Hematopoietic multipotent progenitor cell treated with erythropoietin and hydrocortisone succinate and interleukin-3 and kit ligand, for 15 days (in vitro differentiated cells): ENCODE data around the gene MAPK9.

Source experiments
- DNase-seq: peaks from one replicate; pipeline ENCODE4 v3.0.0-alpha.2; 2015; ENCODE audit warnings: low spot score

MAPK9 gene

DNA sequence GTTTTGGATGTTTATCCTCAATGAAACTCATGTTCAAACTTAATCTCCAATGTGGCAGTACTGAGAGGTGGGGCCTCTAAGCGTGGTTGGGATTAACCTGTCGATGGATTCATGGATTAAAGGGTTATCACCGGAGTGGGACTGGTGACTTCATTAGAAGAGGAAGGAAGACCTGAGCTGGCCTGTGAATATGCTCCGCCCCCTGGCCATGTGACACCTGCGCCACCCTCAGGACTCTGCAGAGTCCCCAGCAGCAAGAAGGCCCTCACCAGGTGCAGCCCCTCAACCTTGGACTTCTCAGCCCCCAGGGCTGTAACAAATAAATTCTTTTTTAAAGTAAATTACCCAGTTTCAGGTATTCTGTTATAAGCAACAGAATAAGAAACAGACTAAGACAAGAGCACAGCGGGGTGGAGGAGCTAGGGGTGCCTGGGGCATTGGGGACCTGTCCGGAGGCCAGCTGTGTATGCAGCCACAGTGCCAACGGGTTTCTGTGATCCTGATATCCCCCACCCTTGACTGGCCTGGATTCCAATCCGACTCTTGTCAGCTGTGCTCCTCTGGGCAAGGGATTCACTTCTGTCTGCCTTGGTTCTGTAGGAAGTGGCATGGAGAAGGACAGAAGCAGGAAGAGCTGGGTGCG, 3.2 kb upstream of the MAPK9 start:
- DNase-seq = no peak

DNA sequence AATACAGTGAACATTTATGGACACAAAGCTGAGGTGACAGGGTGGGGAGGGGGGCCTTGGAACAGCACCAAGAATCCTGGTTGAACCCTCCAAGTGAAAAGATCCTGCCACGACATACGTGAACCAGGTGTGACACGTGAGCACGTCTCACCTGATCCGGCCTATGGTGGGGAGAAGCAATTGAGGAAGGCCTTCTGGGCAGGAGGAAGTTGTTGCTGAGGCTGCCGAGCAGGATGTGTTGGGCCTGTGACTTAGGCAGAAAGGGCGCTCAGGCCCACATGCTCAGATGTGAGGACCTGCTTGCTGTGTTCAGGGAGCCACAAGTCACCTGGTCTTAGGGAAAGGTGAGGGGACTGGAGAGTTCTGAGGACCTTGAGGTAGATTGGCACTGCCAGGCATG, 2.5 kb upstream of the MAPK9 start:
- no peak for DNase-seq

- no peak for DNase-seq
Measured at GRCh38 chr5:180291234-180291940, 496 bp downstream of the MAPK9 start.

DNA sequence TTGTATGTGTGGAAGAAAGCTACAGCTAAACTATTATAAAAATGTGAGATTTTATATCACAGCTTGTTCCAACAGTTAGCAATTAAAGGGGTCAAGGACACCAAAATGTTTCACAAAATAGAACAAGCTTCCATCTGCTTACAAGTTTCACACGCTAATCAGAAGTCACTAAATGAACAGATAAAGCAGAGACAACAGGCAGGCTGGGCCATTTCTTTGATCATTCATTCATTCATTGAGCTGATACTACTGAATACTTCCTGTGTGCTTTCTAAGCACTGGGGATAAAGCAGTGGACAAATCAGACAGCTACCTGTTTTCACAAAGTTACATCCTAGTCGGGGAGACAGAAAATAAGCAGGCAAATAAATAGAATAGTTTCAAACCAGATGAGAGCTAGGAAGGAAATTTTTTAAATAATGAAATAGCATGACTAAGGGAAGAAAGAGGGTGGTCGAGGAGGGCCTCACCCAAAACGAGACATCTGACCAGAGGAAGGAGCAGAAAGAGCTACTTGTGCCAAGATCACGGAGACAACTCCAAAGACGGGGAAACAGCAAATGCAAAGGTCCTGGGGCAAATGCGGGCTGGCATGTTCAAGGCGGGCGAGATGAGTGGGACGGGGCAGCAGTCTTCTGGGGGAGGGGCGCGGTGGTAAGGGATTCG, 1.2 kb downstream of the MAPK9 start:
- no peak for DNase-seq

GRCh38 chr5:180289966-180290365, 1.9 kb downstream of the MAPK9 start:
- DNase-seq = no peak

GRCh38 chr5:180289433-180289832, 2.5 kb downstream of the MAPK9 start:
- DNase-seq = no peak

GRCh38 chr5:180287868-180288267, 4.0 kb downstream of the MAPK9 start:
- no peak for DNase-seq

- DNase-seq = no peak
Measured at GRCh38 chr5:180287404-180287803, 4.5 kb downstream of the MAPK9 start.

GRCh38 chr5:180284149-180284548, 7.7 kb downstream of the MAPK9 start:
- no peak for DNase-seq

DNA sequence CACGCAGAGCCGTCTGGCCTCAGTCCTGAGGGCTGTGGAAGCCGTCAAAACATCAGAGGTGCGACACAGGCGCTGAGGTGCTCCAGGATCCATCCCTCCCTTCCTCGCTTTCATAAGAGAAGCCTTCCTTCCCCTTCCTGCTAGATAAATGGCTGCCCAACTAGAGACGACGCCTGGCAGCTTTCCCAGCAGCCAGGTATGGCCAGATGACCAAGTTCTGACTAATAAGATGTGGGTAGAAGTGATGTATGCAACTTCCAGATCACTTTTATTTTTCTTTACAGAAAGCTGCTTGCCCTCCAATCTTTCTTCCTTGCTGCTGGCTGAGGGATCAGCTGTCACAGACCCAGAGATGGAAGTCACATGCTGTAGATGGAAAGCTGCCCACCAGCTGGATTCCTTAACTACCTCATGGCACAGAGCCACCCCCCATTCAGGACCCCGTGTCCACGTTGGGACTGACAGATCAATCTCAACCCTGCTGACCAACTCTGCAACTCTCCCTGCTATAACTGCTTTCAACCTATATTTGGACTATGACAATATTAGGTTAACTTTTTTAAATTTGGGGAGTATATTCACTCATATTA, 8.8 kb downstream of the MAPK9 start:
- no peak for DNase-seq

DNA sequence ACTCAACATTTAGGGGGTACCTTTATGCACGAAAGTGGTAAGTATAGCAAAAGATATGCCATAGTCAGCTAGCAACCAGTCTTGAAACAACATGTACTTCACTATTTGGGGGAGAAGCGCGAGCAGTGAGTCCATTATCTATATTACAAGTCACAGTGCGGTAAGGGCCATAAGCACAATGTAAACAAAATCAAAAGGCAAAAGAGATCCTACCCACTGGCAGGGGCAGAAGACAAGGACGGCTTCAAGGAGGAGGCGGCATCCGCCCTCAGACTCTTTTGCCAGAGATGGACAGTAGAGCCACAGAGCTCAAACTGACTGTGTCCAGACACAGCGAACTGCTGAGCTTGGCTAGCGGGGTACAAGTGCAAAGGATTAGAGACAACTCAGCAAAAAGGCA, 9.6 kb downstream of the MAPK9 start:
- DNase-seq = no peak

DNA sequence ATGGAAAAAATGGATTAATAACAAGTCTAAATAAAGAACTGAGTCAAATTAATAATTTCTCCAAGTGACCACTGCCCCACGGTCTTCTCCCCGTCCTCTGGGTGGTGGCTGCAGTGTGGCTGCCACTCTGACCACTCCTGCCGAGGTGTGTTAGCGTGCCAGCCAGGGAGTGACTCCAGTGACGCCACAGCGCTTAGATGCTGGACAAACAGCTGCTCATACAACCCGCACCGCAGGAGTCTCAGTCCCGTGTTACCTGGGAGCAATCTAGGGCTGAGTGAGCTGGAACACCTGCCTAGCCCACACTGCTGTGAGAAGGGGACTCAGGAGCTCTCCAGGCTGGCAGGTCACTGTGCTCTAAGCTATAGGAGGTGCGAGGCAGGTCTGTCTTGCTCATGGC, 10.2 kb downstream of the MAPK9 start:
- no peak for DNase-seq

DNA sequence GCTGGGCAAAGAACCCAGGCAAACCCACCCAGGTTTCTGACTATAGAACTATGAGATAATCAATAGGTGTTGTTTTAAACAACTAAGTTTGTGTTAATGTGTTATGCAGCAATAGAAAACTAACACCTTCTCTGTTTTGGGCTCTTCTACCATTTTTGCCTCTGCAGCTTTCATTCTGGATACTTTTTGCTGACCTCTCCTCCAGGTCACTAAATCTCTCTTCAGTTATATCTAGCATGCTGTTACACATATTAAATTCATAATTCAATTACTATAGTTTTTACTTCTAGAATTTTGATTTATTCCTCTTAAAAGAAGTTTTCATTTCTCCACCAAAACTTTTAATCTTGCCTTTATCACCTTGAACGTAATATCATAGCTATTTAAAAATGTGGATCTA, 17.2 kb downstream of the MAPK9 start:
- DNase-seq = no peak

- DNase-seq = no peak
Measured at GRCh38 chr5:180271221-180271620, 20.7 kb downstream of the MAPK9 start.

- DNase-seq = no peak
Measured at GRCh38 chr5:180259260-180259611, 32.6 kb downstream of the MAPK9 start.

- DNase-seq = no peak
Measured at GRCh38 chr5:180253036-180253824, 38.7 kb downstream of the MAPK9 start.

DNA sequence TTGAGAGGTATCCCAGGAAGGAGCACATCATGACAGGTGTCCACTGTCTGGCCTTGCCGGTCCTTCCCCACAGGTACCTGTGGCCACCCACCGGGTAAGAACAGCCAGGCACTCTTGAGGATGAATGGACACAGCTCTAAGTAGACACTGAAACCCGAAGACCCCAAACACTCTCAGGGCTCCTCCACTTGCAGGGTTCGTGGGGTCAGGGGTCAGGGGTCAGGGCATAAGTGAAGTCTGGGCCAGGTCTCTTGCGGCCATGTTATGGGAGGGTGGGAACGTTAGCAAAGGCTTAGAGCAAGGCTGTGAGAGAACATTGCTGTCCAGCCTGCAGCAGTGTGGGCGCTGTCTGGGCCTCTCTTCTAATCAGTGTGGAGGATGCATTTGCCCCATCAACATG, 40.0 kb downstream of the MAPK9 start:
- no peak for DNase-seq

- no peak for DNase-seq
Measured at GRCh38 chr5:180251141-180251540, 40.7 kb downstream of the MAPK9 start.

GRCh38 chr5:180250329-180250728, 41.6 kb downstream of the MAPK9 start:
- DNase-seq = no peak

DNA sequence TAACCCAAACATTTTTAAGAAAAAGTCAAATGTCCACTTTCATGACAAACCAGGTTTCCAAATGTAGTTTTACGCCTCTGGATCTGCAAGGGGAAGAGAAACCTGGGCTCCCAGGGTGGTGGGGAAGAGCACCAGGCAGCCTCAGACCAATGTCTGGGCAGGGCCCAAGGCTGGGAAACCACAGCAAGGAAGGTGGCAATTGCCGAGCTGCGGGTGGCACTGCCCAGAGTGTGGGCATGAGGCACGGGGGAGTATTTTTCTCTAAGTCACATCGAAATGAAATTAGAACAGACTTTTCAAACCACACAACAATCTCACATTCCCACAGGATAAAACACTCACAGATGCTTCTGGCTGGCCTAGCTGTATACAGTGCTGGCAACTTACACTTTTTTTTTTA, 50.3 kb downstream of the MAPK9 start:
- DNase-seq = no peak

DNA sequence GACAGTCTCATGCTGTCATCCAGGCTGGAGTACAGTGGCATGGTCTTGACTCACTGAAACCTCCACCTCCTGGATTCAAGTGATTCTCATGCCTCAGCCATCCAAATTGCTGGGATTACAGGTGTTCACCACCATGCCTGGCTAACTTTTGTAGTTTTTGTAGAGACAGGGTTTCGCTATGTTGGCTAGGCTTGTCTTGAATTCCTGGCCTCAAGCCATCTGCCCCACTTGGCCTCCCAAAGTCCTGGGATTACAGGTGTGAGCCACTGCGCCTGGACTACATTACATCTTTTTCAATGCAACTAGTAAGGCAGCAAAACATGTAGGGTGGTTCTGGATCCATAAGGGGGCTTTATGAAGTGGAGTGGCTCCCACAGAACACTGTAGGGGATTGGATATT, 53.3 kb downstream of the MAPK9 start:
- DNase-seq = no peak

DNA sequence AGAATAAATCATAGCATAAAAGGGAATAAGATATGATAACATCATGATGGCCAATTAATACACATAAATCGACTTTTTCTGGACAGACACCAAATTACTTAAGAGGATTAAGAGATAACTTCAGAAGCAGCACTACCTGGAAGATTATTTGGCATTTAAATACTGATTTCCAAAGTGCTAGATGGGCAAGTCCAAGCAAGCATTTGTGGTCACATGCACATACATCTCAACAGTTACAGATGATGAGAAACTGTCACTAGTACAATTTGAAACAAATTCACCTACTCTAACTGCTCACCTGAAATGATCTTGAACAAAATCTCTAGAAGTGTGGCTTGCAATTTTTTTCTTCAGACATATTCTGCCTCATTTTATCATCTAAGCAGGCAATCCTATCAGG, 56.0 kb downstream of the MAPK9 start:
- DNase-seq = no peak
